Ectodermal cell (in vitro differentiated cells): ENCODE results near the gene CCT6A.
A peak's percentile ranks its signal among the peaks of the same experiment; 100 is the strongest.
"Not testable (repeated sequence)": the region's sequence is repeated elsewhere in the genome, so short reads cannot be mapped to it uniquely, and the experiment has no call there.

ENCODE experiments used
- H3K27ac ChIP-seq: 2 replicates; pipeline ENCODE4 v1.7.0; 2013; ENCODE audit warnings: mild to moderate bottlenecking, low read depth, low read length; ENCODE audit not compliant: insufficient read depth, poor library complexity, severe bottlenecking
- H3K27me3 ChIP-seq: 2 replicates; pipeline ENCODE4 v1.7.0; 2013; ENCODE audit warnings: mild to moderate bottlenecking, low read length; ENCODE audit not compliant: insufficient read depth, control insufficient read depth, poor library complexity, severe bottlenecking
- H3K36me3 ChIP-seq: one replicate; pipeline ENCODE4 v1.7.0; 2013; ENCODE audit warnings: low read length; ENCODE audit not compliant: control insufficient read depth, insufficient read depth
- H3K4me1 ChIP-seq: one replicate; pipeline ENCODE4 v1.7.0; 2013; ENCODE audit warnings: low read length; ENCODE audit not compliant: control insufficient read depth, insufficient read depth
- H3K4me3 ChIP-seq: 2 replicates; pipeline ENCODE4 v1.7.0; 2013; ENCODE audit warnings: low read depth, low read length, control low read depth; ENCODE audit not compliant: insufficient read depth
- H3K9me3 ChIP-seq: 2 replicates; pipeline ENCODE4 v1.7.0; 2013; ENCODE audit warnings: mild to moderate bottlenecking, low read length, moderate library complexity; ENCODE audit not compliant: control insufficient read depth
- WGBS, 2 experiments: methylation state at CpG; one replicate each; pipeline ENCODE4 v1.1.7; 2013; ENCODE audit warnings: missing lambda C conversion rate in 2 of 2; 5-methylcytosine and 5-hydroxymethylcytosine counted together

The CCT6A gene

GRCh38 chr7:56030340-56030739 lies 21.2 kb upstream of the CCT6A start:
- Histone ChIP-seq H3K9me3 (no peaks in the 10 kb centered on the region), H3K36me3 (peaks cover 6% of the 10 kb centered on the region), H3K4me3 (no peak overlapping the region), H3K27ac (no peak overlapping the region), H3K4me1 (no peaks in the 10 kb centered on the region), H3K27me3 (no peaks in the 10 kb centered on the region)
- WGBS, 2 experiments: 95% methylated on average over 8 of the region's 8 CpGs

- H3K4me1 ChIP-seq, H3K36me3 ChIP-seq, H3K9me3 ChIP-seq, H3K27me3 ChIP-seq, H3K27ac ChIP-seq, H3K4me3 ChIP-seq: not testable (repeated sequence)
- 81 to 84% methylated on average over 8 of the region's 8 CpGs for WGBS, 2 experiments
These were observed 20.0 kb upstream of the CCT6A start for GRCh38 chr7:56031556-56031955.

GRCh38 chr7:56032578-56032977 lies 19.0 kb upstream of the CCT6A start:
- H3K9me3 ChIP-seq, H3K27me3 ChIP-seq, H3K4me1 ChIP-seq, H3K27ac ChIP-seq, H3K4me3 ChIP-seq, H3K36me3 ChIP-seq: not testable (repeated sequence)
- 86 to 95% methylated on average over 7 of the region's 7 CpGs for WGBS, 2 experiments

GRCh38 chr7:56033671-56034432 lies 17.7 kb upstream of the CCT6A start:
- H3K36me3 ChIP-seq: peaks cover 5% of the 10 kb centered on the region
- H3K4me1 ChIP-seq: no peaks in the 10 kb centered on the region
- no peaks in the 10 kb centered on the region for H3K9me3 ChIP-seq
- WGBS, 2 experiments: 1% methylated on average over 27 of the region's 27 CpGs
- peak overlapping the region; percentile 56 for H3K4me3 ChIP-seq
- H3K27ac ChIP-seq: peak overlapping the region; percentile 85
- no peaks in the 10 kb centered on the region for H3K27me3 ChIP-seq

GRCh38 chr7:56040730-56041129 lies 10.8 kb upstream of the CCT6A start:
- H3K27me3 ChIP-seq: no peaks in the 10 kb centered on the region
- no peaks in the 10 kb centered on the region for H3K4me1 ChIP-seq
- no peak overlapping the region for H3K27ac ChIP-seq
- H3K4me3 ChIP-seq: no peak overlapping the region
- peaks cover 4% of the 10 kb centered on the region for H3K36me3 ChIP-seq
- WGBS, 2 experiments: 92 to 95% methylated on average over 3 of the region's 3 CpGs
- H3K9me3 ChIP-seq: no peaks in the 10 kb centered on the region

GRCh38 chr7:56045758-56046157 lies 5.8 kb upstream of the CCT6A start:
- not testable (repeated sequence) for H3K27ac ChIP-seq, H3K36me3 ChIP-seq
- WGBS, 2 experiments: 95 to 97% methylated on average over 1 to 2 of the region's 2 CpGs

GRCh38 chr7:56046721-56047445 lies 4.7 kb upstream of the CCT6A start:
- 88 to 89% methylated on average over 5 of the region's 5 CpGs for WGBS, 2 experiments
- H3K27ac ChIP-seq: no peak overlapping the region
- H3K4me3 ChIP-seq: no peak overlapping the region

More at GRCh38 chr7:56045758-56046157, 5.8 kb upstream of the CCT6A start:
- H3K4me3 ChIP-seq, H3K4me1 ChIP-seq, H3K27me3 ChIP-seq, H3K9me3 ChIP-seq: not testable (repeated sequence)

GRCh38 chr7:56047446-56048116 lies 4.0 kb upstream of the CCT6A start:
- H3K36me3 ChIP-seq, H3K27me3 ChIP-seq, H3K4me3 ChIP-seq, H3K27ac ChIP-seq, H3K4me1 ChIP-seq, H3K9me3 ChIP-seq: not testable (repeated sequence)
- WGBS, 2 experiments: 89 to 93% methylated on average over 11 of the region's 11 CpGs

More at GRCh38 chr7:56046721-56047445, 4.7 kb upstream of the CCT6A start:
- Histone ChIP-seq H3K36me3 (peaks cover 4% of the 10 kb centered on the region), H3K9me3 (no peaks in the 10 kb centered on the region), H3K27me3 (no peaks in the 10 kb centered on the region), H3K4me1 (no peaks in the 10 kb centered on the region)

- Histone ChIP-seq H3K36me3 (peaks cover 6% of the 10 kb centered on the region), H3K27me3 (no peaks in the 10 kb centered on the region), H3K27ac (no peak overlapping the region)
These were observed 3.3 kb upstream of the CCT6A start for GRCh38 chr7:56048245-56048644.

GRCh38 chr7:56048763-56049162 lies 2.8 kb upstream of the CCT6A start:
- not testable (repeated sequence) for H3K4me1 ChIP-seq, H3K4me3 ChIP-seq, H3K27me3 ChIP-seq, H3K9me3 ChIP-seq, H3K27ac ChIP-seq
- H3K36me3 ChIP-seq: peaks cover 11% of the 10 kb centered on the region
- 76 to 86% methylated on average over 8 of the region's 8 CpGs for WGBS, 2 experiments

More at GRCh38 chr7:56048245-56048644, 3.3 kb upstream of the CCT6A start:
- WGBS, 2 experiments: 94 to 100% methylated on average over 1 of the region's 1 CpG
- H3K4me3 ChIP-seq: no peak overlapping the region
- no peaks in the 10 kb centered on the region for H3K9me3 ChIP-seq
- H3K4me1 ChIP-seq: no peaks in the 10 kb centered on the region
